ENCODE results near the gene ROS1.

Gene ROS1

DNA sequence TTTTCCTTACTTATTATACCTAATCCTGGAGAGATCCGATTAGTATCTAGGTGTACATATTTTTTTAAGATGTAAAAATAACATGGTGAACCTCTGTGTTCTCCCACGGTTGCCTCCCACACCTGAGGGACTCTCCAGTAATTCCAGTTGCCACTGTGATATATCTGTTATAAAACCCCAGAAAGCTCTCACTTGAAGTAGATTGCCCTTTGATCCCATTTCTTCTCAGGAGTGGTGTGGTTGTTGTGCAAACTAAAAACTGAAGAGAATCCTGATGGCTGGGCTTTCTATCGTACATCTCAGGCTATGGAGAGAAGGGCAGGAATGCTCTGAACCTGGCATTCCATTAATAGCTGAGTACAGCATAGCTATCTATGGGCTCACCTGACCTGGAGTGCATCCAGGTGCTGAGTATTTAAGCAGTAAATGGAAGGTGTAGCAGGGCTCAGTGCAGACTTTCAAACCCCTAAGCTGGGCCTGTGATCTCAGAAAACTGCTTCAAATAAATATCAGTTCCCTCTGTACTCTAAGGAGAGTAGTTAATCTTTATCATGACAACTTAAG is 119.4 kb downstream of the ROS1 start:
- no peak for DNase-seq

- DNase-seq = no peak
These were observed 121.3 kb downstream of the ROS1 start for GRCh38 chr6:117304446-117304845.

- DNase-seq = no peak
These were observed 122.4 kb downstream of the ROS1 start for GRCh38 chr6:117303323-117303722.

DNA sequence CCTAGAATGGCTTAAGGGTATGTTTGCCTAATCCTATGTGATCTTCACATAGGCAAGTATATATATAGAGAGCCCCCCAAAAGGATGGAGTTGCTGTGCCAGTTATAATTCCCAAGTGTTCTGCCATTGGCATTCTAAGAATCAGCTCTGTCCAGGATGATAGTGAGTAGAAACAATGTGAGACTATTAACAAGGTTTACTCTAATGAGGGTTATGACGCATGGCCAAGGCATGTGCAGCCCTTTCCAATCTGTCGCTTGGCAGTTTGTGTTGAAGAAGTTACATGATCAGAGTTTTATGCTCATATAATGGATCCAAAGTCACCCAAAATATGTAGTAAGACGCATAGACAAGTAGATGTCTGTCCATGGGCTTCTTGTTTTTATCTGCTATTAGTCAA is 126.8 kb downstream of the ROS1 start:
- no peak for DNase-seq

DNA sequence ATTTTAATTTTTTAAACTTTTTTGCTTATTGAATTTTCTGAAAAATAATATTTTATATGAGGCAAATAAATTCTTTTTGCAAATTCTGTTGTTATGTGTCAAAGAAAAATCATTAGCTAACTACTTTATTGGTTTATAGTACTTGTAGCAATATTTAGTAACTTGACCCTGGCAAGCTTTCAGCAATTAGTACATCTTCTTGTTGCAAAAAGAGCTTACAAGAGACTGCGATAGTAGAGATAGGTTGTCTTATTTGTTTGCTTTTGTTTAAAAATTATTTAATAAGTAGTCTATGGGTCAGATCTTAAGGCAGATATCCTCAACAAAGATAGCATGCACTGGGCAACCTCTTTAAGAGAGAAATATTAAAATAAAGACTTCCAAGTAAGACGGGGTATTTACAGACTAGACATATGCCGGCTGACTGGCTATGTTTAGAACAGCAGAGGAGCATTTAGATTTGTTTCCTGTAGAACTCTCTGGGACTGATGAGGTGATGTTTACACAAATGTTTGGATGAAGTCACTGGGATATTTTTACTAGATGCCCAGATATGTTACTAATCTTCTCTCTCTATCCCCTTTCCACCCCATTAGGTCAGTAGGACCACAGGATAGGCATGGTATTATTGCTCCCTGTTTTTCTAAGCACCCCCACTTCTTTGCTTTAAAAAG is 135.4 kb downstream of the ROS1 start:
- DNase-seq = no peak

GRCh38 chr6:117288083-117288715 is 137.5 kb downstream of the ROS1 start:
- DNase-seq = no peak

GRCh38 chr6:117280922-117281321 is 144.8 kb downstream of the ROS1 start:
- no peak for DNase-seq

DNA sequence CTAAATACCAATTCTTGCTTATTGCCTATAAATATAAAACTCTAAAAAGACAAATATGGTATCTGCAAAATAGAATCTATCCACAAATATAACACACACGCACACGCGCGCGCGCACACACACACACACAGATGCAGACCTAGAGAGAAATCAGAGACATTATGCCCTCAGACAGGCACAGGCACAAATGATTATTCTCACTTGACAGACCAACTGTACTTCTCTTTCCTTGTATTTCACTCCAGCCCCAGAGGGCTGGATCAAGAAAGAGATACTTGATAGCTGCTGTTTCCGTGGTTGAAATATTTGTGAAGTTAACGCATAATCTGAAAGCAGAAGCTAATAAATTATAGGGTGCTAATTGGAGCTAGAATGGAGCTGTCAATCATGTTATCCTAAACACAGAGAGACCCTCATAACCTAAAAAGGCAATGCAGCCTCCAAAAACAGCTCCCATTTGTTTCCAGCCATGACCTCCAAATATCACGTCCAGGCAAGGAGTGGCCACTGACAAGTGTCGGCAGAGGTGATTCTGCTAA is 148.9 kb downstream of the ROS1 start:
- DNase-seq = no peak

DNA sequence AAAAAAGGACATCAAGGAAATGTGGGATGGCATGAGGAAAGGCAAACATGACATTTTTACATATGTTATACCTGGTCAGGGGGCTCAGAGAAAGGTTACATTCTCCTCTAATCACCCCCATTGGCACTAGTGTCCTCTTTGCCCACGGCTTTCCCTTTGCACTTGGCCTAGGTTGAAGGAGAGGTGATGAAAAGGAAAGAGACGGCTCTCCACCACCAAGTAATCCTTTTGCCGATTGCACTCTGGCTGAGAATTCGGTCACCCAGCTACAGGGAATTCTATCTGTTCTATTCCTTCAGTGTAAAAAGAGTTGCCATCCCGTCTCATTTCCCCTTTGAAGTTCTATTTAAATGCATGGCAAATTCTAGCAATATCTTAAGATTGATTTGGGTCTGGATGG is 150.0 kb downstream of the ROS1 start:
- no peak for DNase-seq

- DNase-seq = no peak
These were observed 150.5 kb downstream of the ROS1 start for GRCh38 chr6:117275205-117275604.

DNA sequence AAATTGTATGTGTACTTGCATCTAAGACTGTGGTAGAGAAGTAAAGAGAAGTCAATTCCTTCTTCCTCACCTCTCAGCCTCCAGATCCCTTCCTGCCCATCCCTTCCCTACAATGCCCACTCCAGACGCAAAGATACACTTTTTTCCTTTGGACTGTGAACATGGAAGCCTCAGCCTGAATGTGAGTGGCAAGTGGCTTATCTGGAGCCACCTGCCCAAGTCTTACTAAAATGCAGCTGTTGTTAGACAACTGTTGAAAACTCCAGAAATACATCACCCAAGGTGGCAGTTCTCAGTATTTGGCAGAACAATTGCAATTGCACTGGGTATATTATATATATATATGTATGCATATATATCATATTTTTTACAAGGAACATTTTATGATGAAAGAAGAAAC is 152.9 kb downstream of the ROS1 start:
- no peak for DNase-seq

DNA sequence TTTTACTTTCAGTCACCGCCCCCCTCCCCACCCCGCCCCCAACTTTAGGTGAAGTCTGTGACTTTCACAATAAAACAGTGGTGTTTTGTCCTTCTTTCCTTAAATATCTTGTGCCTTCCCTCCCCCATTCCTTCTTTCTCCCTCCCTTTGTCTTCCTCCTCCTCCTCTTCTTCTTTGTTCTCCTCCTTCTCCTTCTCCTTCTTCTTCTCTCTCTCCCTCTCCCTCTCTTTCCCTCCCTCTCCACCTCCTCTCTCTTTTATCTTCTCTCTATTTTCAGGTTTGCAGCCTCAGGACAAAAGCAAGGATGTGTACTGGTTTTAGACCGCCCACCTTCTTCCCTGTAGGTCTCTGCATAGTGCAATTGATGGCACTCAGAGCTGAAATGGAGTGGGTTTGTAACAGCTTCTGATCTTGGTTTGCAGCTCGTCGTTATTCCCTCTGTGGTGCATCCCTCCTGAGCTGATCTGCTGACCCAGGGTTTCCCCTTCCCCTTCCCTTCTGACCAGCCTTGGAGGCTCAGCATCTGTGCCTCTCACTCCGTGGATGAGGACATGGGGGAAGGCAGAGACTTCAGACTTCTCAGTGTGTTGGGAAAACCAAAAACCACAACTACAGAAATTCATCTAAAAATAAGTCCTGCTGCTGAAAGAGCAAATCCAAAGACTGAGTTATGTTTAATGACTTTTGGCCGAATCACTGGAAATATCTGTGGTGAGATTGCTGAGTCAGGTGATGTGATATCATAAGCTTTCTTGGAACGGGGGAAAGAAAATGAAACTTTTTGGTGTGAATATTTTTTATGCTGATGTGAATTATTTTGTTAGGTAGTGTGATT is 153.5 kb downstream of the ROS1 start:
- no peak for DNase-seq

GRCh38 chr6:117270843-117271507 is 154.8 kb downstream of the ROS1 start:
- DNase-seq = no peak

GRCh38 chr6:117270055-117270842 is 155.5 kb downstream of the ROS1 start:
- no peak for DNase-seq

- no peak for DNase-seq
These were observed 156.1 kb downstream of the ROS1 start for GRCh38 chr6:117269638-117270054.

GRCh38 chr6:117268924-117269323 is 156.8 kb downstream of the ROS1 start:
- no peak for DNase-seq

DNA sequence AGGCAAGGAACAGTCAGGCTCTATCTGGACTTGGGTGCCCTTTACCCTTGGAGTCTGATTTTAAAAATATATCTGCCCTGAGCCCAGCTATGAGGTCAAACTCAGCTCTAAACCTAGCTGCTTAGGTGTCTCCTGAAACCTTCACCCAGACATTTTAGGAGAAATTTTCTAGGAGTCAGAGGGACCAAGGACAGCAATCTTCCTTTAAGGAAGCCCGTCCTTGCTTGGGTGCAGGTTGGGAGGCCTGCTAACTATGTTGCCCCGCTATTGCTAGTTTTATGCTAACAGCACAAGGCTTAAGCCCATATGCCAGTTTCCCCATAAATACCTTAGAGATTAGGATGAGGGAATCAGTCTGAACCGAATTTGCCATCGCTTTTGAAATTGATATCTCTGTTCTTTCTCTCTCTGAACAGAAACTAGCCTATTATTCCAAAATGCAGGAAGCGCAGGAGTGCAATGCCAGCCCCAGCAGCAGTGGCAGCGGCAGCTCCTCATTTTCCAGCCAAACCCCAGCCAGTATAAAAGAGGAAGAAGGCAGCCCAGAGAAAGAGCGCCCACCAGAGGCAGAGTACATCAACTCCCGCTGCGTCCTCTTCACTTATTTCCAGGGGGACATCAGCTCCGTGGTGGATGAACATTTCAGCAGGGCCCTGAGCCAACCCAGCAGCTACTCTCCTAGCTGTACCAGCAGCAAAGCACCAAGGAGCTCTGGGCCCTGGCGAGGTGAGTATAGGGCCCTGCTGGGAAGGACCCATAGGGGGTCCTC is 157.8 kb downstream of the ROS1 start:
- no peak for DNase-seq

GRCh38 chr6:117267054-117267347 is 158.7 kb downstream of the ROS1 start:
- DNase-seq = no peak

- DNase-seq = no peak
These were observed 159.3 kb downstream of the ROS1 start for GRCh38 chr6:117266257-117267053.
